DMS79 (cell line): ENCODE data around the gene DVL3.
A peak's percentile ranks its signal among the peaks of the same experiment; 100 is the strongest.

Source experiments
- DNase-seq: peaks from one replicate; lab custom pipeline; 2025; lab: John Stamatoyannopoulos, UW

The DVL3 gene

DNA sequence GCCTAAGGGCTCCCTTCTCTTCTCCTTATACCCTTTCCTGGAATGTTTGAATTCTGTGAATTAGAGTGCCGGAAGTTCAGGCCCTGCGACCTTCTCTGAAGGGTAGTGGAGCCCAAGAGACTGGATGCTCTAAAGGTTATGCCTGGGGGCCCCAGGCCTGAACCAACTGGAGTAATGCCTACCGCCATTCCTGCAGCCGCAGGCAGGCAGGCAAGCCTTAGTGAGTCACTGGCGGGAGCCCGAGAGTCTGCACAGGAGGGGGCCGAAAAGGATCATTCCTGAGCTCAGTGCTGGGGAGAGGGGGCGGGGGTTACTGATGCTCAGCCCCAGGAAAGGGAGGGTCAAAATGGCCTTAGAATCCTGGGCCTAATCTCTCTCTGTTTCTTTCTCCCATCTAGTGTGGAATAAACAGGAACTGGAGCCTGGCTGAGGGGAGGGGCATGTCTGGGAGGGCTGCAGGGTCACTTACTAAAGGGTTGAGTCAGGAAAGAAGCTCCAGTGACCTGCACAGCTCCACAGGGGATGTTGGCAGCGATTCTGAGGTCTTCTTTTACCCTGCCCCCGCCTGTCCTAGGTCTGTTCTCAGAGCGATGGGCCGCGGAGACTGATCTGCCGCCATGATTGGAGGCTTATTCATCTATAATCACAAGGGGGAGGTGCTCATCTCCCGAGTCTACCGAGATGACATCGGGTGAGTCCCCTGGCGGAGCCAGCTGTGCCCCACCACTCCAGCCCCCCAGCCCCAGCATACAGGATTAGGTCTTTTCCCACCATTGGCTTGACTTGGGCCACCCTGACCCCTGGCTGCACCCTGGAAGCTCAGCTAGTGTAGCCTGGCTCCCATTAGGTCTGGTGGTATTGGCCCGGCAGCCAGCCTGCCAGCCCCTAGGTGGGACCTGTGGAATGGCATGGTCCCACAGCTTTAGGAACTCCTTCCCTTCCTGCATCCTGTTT is 21.5 kb downstream of the DVL3 start:
- DNase-seq = no peak

DNA sequence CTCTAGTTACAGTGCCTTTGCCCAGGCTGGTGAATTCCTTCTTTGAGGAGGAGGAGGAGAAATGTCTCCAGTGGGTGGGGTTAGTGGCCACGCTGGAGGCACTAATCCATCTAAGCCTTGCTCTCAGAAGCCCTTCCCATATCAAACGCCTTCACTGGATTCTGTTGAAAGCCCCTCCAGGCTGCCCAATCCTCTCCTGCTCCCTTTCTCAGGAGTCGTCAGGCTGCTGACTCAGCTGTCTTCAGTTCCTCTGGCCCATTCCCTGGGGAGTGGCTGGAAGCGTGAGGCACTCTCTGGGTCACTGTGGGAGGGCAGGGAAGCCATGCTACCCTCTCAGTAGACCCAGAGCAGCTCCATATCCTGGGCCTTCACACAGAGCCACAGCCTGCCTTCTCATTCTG is 22.2 kb downstream of the DVL3 start:
- DNase-seq = no peak

DNA sequence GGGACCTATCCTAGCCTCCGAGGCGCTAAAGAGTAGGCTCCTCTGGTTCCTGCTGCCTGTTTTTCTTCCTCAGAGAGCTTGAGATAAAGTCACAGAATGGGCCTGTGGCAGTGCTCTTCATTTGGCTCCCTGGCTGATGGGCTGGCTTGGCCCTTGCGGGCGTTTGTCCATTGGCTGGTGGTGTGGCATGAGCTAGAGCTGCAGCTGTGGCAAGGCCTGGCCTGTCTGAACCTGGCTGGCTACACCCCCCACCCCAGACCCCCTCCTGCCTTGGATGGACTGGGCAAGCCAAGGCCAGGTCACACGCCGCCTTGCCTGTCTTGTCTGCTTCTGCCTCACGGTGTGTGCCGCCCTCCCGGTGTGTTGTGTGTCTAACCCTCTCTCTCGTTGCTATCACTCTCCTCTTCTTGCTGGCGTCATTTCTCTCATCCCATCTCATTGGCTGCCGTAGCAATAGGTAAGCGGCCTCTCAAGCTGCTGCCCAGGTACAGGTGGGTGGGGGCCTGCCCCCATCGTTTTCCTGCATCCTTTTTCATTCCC is 22.7 kb downstream of the DVL3 start:
- no peak for DNase-seq

DNA sequence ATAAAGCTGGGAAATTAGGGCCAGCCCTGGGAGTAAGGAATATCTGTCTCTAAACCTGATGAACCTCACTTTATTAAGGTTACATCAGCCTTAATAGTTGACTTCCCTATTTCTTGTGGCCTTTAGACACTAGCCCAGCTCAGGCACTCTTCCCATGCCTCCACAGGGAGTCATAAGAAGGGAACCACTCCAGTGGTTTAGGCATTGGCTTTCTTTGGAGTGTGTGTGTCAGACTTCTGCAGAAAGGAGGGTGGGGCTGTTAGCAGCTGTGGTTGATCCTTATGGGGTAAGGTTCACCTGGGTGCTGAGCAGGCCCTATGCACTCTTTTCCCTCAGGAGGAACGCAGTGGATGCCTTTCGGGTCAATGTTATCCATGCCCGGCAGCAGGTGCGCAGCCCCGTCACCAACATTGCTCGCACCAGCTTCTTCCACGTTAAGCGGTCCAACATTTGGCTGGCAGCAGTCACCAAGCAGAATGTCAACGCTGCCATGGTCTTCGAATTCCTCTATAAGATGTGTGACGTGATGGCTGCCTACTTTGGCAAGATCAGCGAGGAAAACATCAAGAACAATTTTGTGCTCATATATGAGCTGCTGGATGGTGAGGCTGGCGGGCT is 23.5 kb downstream of the DVL3 start:
- no peak for DNase-seq

DNA sequence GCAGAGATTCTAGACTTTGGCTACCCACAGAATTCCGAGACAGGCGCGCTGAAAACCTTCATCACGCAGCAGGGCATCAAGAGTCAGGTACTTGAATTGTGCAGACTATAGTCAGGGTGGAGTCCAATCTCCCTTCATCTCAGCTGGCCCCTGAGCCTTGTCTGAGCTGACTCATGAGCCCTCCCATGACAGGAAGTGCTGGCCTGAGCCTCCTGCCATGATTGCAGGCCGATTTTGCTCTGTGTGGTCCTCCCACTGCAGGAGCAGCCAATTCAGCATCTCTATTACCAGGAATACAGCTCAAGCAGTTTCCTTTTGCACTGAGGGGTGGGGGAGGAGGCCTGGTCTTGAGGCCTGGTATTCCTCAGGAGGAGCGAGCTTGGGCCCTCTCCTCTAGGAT is 25.0 kb downstream of the DVL3 start:
- DNase-seq = no peak

DNA sequence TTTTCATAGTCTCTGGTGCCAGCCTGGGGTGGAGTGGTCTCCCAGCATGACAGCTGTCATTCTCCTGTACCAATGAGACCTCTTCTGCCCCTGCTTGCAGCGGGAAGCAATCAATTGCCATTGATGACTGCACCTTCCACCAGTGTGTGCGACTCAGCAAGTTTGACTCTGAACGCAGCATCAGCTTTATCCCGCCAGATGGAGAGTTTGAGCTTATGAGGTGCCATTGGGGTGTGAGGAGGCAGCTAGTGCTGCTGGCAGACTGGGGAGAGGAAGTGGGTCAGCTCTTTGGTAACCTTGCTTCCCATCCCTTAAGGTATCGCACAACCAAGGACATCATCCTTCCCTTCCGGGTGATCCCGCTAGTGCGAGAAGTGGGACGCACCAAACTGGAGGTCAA is 26.4 kb downstream of the DVL3 start:
- DNase-seq = no peak

DNA sequence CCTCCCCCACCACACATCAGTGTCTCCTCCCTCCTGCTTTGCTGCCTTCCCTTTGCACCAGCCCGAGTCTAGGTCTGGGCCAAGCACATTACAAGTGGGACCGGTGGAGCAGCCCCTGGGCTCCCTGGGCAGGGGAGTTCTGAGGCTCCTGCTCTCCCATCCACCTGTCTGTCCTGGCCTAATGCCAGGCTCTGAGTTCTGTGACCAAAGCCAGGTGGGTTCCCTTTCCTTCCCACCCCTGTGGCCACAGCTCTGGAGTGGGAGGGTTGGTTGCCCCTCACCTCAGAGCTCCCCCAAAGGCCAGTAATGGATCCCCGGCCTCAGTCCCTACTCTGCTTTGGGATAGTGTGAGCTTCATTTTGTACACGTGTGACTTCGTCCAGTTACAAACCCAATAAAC is 28.5 kb downstream of the DVL3 start:
- DNase-seq = no peak

DNA sequence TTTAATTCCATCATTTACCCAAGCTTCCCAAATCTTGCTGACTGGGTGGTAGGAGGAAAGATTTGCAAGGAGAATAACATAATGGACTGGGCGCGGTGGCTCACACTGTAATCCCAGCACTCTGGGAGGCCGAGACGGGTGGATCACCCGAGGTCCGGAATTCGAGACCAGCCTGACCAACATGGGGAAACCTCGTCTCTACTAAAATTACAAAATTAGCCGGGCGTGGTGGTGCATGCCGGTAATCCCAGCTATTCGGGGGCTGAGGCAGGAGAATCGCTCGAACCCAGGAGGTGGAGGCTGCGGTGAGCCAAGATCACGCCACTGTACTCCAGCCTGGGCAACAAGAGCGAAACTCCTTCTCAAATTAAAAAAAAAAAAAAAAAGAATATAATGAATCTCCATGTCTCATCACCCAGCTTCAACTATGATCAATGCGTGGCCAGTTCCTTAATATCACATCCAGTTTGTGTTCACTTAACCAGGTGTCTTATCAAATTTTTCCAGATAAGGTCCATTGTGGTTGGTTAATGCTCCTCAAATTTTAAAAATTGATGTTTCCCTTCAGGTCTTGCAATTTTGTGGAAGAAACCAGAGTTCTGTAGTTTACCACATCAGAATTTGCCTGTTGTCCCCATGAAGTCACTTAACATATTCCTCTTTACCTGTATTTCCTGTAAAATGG is 29.5 kb downstream of the DVL3 start:
- no peak for DNase-seq

DNA sequence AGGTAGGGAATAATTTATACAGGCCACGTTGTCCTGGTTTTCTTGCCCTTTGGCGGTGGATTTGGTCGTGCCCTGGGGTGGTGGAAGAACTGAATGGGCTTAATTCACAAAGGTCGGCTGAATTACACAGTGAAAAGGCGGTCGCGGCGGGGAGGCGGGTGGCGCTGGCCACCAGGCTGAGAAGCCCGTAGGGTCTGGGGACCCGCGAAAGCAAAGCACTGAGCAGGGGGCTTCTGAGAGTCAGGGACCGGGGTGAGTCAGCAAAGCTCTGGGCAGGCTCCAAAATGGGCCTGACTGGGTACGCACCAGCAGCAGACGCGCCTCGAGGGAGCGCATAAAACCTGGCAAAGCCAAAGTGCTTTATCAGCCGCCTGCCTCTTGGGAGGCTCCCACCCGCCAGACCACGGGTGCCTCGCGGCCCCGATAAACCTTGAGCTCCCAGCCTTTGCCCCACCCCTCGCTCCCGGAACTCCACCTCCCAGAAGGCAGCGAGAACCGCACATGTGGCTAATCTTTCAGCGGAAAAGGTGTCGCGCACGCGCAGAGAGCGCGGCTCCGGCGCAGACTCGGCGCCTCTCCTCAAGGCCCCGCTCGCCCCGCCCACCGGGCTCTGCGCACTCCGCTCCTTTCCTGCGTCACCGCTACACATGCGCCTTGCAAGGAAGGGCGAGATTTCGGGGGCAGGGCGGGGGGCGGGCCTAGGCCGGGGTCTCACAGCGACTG is 30.4 kb downstream of the DVL3 start:
- DNase-seq = peak; percentile 97

DNA sequence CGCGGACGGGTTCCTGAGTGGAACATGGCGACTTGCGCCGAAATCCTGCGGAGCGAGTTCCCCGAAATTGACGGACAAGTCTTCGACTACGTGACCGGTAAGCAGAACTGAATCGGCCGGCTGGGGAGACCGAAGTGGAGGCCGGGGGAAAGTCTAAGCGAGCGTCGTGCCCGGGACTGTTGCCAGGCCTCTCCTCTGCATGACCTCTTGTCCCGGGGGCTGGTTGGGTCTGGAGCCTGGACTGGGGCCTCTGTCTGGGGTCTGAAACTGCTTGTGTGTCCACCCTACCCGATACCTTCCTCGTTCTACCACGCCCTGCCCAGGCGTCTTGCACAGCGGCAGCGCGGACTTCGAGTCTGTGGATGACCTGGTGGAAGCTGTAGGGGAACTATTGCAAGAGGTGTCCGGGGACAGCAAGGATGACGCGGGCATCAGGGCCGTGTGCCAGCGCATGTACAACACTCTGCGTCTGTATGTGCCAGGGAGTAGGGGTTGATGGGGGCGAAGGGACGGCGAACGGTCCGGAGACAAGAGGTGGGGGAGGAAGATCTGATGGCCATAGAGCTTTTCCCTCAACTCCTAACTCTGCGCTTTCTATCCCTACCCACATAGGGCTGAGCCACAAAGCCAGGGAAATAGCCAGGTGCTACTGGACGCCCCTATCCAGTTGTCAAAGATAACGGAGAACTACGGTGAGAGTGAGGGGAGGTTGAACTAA is 31.2 kb downstream of the DVL3 start, which contains the start of gene ABCF3:
ABCF3 (plus strand) TSS at position 16 of the 718 bp plus-strand sequence; CDS start at position 25, 9 bp downstream.
- no peak for DNase-seq

DNA sequence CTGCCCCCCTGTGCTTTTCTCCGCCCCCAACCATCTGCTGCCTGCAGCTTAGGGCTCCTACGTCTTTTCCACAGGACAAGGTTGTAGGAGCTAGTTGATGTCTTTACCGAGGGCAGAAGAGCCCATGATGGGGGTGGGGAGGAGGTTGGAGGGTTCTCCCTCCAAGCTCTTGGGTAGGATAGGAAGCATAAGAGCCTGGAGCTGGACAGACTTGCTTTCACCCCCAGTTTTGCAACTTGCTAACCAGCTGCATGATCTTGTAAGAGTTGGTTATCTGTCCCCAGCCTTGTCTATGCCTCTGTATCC is 31.7 kb downstream of the DVL3 start:
- DNase-seq = no peak

DNA sequence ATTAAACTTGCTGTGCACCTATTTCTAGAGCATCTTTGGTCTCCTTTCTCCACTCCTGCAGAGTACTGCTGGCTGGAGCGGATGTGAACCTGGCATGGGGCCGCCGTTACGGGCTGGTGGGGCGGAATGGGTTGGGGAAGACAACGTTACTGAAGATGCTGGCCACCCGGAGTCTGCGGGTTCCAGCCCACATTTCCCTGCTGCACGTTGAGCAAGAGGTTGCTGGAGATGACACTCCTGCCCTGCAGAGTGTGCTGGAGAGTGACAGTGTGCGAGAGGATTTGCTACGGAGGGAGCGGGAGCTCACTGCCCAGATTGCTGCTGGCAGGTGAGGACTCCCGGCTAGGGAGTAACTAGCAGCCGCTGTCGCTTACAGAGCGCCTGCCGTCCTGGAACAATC is 32.9 kb downstream of the DVL3 start:
- DNase-seq = no peak

DNA sequence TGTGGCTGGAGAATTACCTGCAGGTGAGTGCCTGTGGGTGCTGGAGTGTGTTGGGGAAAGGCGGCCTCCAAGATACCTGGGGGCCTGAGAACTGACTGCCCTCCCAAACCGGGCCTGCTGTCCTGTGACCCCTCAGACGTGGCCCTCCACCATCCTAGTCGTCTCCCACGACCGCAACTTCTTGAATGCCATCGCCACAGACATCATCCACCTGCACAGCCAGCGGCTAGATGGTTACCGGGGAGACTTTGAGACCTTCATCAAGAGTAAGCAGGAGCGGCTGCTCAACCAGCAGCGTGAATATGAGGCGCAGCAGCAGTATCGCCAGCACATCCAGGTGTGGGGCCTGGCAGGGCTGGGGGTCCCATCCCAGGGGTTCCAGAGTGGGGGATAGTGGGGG is 34.2 kb downstream of the DVL3 start:
- no peak for DNase-seq

DNA sequence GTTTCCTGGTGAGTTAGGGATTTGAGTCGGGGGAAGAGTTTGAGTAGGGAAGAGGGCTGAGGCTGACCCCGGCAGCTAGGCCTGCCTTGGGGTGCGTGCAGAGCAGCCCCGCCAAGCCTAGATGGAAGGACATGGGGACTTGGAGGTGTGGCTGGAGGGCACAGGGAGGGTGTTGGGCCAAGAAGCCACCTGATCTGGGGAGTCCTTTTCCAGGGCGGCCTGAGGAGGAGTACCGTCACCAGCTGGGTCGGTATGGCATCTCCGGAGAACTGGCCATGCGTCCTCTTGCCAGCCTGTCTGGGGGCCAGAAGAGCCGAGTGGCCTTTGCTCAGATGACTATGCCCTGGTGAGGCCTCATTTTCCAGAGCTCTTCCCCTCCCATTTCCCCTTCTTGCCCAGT is 37.7 kb downstream of the DVL3 start:
- no peak for DNase-seq

DNA sequence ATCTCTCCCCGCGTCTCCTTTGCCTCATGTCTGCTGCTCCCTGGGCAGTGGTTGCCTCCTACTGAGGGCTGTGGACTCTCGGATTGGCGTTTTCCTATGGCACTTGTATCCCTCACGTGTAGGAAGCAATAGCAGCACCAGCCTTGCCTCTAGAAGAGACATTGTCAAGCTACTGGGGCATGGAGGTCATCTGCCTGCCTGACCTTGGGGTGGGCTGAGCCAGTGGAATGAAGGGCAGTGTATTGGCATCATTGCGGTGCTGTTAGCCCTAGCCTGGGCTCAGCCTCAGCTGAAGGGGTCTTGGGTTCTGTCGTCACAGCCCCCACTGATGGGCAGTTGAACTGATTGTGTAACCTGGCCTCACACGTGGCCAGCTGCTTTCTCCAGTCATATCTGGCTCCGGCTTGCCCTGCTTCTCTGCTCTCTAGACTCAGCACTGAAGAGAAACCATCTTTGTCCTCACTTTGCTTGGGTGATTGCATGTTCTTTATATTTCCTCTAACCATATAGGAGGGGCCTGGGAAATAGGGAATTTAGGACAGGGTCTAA is 38.9 kb downstream of the DVL3 start:
- DNase-seq = no peak

DNA sequence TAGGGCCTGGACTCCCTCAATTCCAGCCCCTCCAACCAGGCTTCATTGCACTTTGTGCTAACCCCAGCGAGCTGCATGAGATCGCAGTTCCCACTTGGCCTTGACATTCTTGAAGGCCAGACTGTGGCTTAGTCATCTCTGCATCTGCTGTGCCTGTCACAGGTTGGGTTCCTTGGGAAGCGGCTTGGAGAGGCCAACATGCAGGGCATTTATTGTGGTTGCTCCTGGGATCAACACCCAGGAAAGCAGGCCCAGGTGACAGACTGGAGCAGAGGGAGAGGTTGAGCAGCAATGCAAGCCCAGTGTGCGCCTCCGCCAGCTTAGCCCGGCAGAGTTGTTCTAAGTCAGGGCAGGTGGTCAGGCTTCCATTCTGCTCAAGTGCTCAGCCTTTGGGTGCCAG is 41.4 kb downstream of the DVL3 start:
- DNase-seq = no peak

DNA sequence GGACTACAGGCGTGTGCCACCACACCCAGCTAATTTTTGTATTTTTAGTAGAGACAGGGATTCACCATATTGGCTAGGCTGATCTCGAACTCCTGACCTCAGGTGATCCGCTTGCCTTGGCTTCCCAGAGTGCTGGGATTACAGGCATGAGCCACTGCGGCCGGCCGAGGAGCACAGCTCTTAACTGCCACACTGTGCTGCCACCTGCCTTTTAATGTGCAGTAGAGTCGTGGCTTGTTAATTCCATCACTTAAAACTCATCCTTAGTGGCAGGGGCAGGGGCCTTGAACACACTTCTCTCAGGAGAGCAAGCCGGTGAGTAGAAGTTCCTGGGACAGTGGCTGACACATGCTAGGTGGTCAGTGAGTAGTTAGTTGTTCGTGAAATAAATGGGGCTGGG is 43.3 kb downstream of the DVL3 start:
- DNase-seq = no peak

DNA sequence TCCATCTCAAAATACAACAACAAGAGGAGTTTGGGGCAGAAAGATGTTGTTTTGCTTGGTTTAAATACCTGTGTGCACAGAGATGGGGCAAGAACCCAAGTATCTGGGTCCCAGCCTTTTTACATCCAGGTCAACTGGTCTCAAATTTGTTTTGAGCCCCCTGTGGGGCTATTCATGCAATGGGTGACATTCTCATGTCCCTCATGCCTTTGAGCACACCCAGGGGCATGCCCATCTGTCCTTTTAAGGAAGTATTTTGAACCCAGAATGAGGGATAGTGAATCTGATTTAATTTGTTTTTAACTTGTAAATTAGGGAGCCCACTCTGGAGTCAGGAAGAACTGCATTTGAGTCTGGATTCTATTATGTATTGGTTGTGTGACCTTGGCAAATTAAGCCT is 45.6 kb downstream of the DVL3 start:
- DNase-seq = no peak

DNA sequence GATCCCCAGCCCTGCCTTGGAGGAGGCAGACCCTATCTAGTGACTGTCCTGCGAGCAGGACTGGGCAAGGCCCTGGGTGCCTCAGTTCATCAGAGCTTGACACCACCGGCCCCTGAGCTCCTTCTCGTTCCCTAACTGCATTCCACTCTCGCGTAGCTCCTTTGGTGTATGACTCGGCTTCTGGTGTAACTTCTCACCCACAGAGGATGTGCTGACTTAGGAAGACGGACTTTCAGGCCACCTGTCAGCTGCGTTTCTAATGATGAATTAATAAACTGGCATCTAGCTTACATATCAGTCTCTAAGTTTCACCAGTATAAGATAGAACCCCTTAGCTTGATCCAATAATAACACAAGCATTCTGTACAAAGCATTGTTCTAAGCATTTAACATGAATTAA is 48.3 kb downstream of the DVL3 start:
- no peak for DNase-seq

DNA sequence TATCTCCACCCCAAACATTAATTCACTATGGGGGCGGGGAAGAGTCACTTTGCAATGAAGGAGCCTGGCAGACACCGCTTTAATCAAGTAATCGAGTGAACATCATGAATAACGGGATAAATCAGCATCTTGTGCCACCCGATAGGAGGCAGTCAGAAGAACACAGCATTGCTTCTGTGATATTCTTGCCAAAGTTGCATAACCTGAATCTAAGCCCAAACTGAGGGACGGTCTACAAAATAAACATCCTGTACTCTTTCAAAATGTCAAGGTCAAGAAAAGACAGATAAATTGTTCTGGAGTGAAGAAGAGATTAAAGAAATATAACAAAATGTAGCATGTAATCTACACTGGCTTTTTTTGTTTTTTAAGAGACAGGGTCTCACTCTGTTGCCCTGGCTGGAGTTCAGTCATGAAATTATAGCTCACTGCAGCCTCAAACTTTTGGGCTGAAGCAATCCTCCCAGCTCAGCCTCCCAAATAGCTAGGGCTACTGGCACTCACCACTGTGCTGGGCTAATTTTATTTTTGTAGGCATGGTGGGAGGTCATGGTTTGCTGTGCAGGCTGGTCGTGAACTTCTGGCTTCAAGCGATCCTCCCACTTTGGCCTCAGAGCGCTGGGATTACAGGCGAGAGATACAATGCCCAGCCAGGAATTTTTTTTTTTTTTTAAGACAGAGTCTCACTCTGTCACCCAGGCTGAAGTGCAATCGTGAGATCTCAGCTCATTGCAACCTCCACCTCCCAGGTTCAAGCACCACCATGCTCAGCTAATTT is 54.2 kb downstream of the DVL3 start:
- DNase-seq = no peak
